Gastrocnemius medialis (tissue), 4 donors: ENCODE measurements around the gene SLC30A4. TPM values are rescaled to one million over a fixed set of nuclear protein-coding genes. Genes with fewer than 3 reads are reported as not detected.

Source experiments
- ATAC-seq, 2 donors: fragments of 150-250 bp; one replicate each; pipeline ENCODE4 v1.9.1; 2016
- DNase-seq, 2 donors: peaks; one replicate each; pipeline ENCODE4 v3.0.0-alpha.2; 2019
- H3K27ac ChIP-seq, 4 donors: fragments of 200-600 bp; sonication (generic); 1 replicate in 1 of 4; 2 replicates in 3 of 4; pipeline ENCODE4 v1.5.1; 2016 to 2018; ENCODE audit warnings: mild to moderate bottlenecking in 2 of 4, moderate library complexity in 1 of 4
- H3K27me3 ChIP-seq, 3 donors: fragments of 200-600 bp; sonication (generic) in 2 of 3; 1 replicate in 1 of 3; 2 replicates in 2 of 3; pipeline versions ENCODE4 v1.5.1 to v1.6.0; 2016 to 2019; ENCODE audit warnings: mild to moderate bottlenecking in 1 of 3, moderate library complexity in 1 of 3
- H3K36me3 ChIP-seq, 2 donors: fragments of 200-600 bp; sonication (generic) in 1 of 2; one replicate each; pipeline ENCODE4 v1.5.1; 2017 to 2018
- H3K4me1 ChIP-seq, 2 donors: fragments of 200-600 bp; sonication (generic) in 1 of 2; one replicate each; pipeline ENCODE4 v1.5.1; 2016 to 2017; ENCODE audit warnings: mild to moderate bottlenecking in 2 of 2
- H3K4me3 ChIP-seq, 4 donors: fragments of 200-600 bp; sonication (generic) in 3 of 4; 1 replicate in 1 of 4; 2 replicates in 3 of 4; pipeline ENCODE4 v1.5.1; 2016 to 2019; ENCODE audit warnings: mild to moderate bottlenecking in 2 of 4
- H3K9me3 ChIP-seq, 3 donors: fragments of 200-600 bp; sonication (generic) in 2 of 3; 1 replicate in 1 of 3; 2 replicates in 2 of 3; pipeline ENCODE4 v1.5.1; 2016 to 2019
- CTCF ChIP-seq, 5 experiments: fragments of 450-650 bp in 3 of 5; fragments of 200-600 bp in 2 of 5; sonication (generic) in 2 of 5; IDR thresholded peaks in 4 of 5; conservative IDR thresholded peaks in 1 of 5; 1 replicate in 4 of 5; 2 replicates in 1 of 5; pipeline ENCODE4 v1.5.1; 2016 to 2019; ENCODE audit warnings: antibody characterized with exemption in 5 of 5, mild to moderate bottlenecking in 3 of 5, moderate library complexity in 3 of 5
- POLR2A ChIP-seq, 2 donors: fragments of 450-650 bp; IDR thresholded peaks; one replicate each; pipeline ENCODE4 v1.6.1; 2017; ENCODE audit warnings: antibody characterized with exemption in 2 of 2, mild to moderate bottlenecking in 2 of 2, moderate library complexity in 2 of 2
- in situ Hi-C, 4 donors: fragments of 200-750 bp; cut with MboI; loops; one replicate each; pipeline versions ENCODE4 v1.15.0 to v1.8.0; 2017; ENCODE audit warnings: low sequenced_read_pairs in 4 of 4
- intact Hi-C: fragments of 100-400 bp; cut with DNase I; formaldehyde crosslinking; loops from one replicate; pipeline ENCODE4 v1.15.1; 2023; ENCODE audit warnings: low total_unique reads
- total RNA-seq, 4 donors: library from RNA; depleted of rRNA; stranded (reverse); fragments of >200 nt; gene quantifications; one replicate each; pipeline versions ENCODE4 v1.1.0 to v1.2.3, GENCODE V29; 2016

Gene SLC30A4
- total RNA-seq: 1 to 10 TPM; 1.4 to 2.3 (median 1.7) TPM

- Histone ChIP-seq H3K9me3 (no peaks in the 10 kb centered on the region), H3K4me1 (peaks cover 14 to 17% of the 10 kb centered on the region in 2 donors), H3K27me3 (no peaks in the 10 kb centered on the region), H3K27ac (peak within 1 kb of the TSS; percentile 78 to 81 (median 80)), H3K36me3 (no peaks in the 10 kb centered on the region), H3K4me3 (peak within 1 kb of the TSS; percentile 69 to 86 (median 78))
- intact Hi-C loops: loop anchor here (1.0 kb wide), 2 partner anchors 65 to 92 kb away; partner anchors contain the start of gene BLOC1S6
- peak; percentile 20 to 46 for DNase-seq
- in situ Hi-C loops: loop anchor here in 1 of 4 donors (10.0 kb wide), 1 partner anchor 92 kb away; no protein-coding TSS in a partner anchor
- TF ChIP-seq CTCF (IDR thresholded peaks at IDR 0.05 in 4 of 5, conservative IDR thresholded peaks at IDR 0.05 in 1 of 5) (peak in 4 of 5 experiments; percentile 6 to 54 (median 46)), POLR2A (IDR thresholded peaks at IDR 0.05) (peak; percentile 57 to 62)
- ATAC-seq: peak; percentile 87 to 88
Measured at GRCh38 chr15:45522328-45523165, at the start of gene SLC30A4. Gene SLC30A4 (minus strand): TSS chr15:45522755. CDS start chr15:45522354, 401 bp downstream.

GRCh38 chr15:45555934-45556608 lies 33.5 kb upstream of the SLC30A4 start:
- H3K9me3 ChIP-seq: no peaks in the 10 kb centered on the region
- no peaks in the 10 kb centered on the region for H3K27me3 ChIP-seq
- DNase-seq (no peak), ATAC-seq (no peak)
- no peaks in the 10 kb centered on the region for H3K36me3 ChIP-seq
- no peak overlapping the region for H3K4me3 ChIP-seq
- intact Hi-C loops (no loop called here), in situ Hi-C loops (no loop called here)
- TF ChIP-seq CTCF (IDR thresholded peaks at IDR 0.05 in 4 of 5, conservative IDR thresholded peaks at IDR 0.05 in 1 of 5) (no peak), POLR2A (IDR thresholded peaks at IDR 0.05) (no peak)
- no peak overlapping the region for H3K27ac ChIP-seq
- no peaks in the 10 kb centered on the region for H3K4me1 ChIP-seq

- Histone ChIP-seq H3K27ac (no peak overlapping the region), H3K4me3 (no peak overlapping the region), H3K4me1 (no peaks in the 10 kb centered on the region), H3K9me3 (no peaks in the 10 kb centered on the region), H3K36me3 (no peaks in the 10 kb centered on the region), H3K27me3 (no peaks in the 10 kb centered on the region)
- in situ Hi-C loops (no loop called here), intact Hi-C loops (no loop called here)
- TF ChIP-seq CTCF (IDR thresholded peaks at IDR 0.05 in 4 of 5, conservative IDR thresholded peaks at IDR 0.05 in 1 of 5) (no peak), POLR2A (IDR thresholded peaks at IDR 0.05) (no peak)
- ATAC-seq (no peak), DNase-seq (no peak)
Measured at GRCh38 chr15:45551676-45552075, 29.1 kb upstream of the SLC30A4 start.

- TF ChIP-seq POLR2A (IDR thresholded peaks at IDR 0.05): no peak
- no peak for TF ChIP-seq CTCF (IDR thresholded peaks at IDR 0.05 in 4 of 5, conservative IDR thresholded peaks at IDR 0.05 in 1 of 5)
- no peak for DNase-seq
- Histone ChIP-seq H3K9me3 (no peaks in the 10 kb centered on the region), H3K4me3 (no peak overlapping the region), H3K27ac (no peak overlapping the region), H3K27me3 (no peaks in the 10 kb centered on the region), H3K36me3 (no peaks in the 10 kb centered on the region), H3K4me1 (no peaks in the 10 kb centered on the region)
- no peak for ATAC-seq
- in situ Hi-C loops (no loop called here), intact Hi-C loops (no loop called here)
Measured at GRCh38 chr15:45550436-45550835, 27.9 kb upstream of the SLC30A4 start.
